GM12801 (cell line): ENCODE results near the gene MATN3.

Experiments
- TF ChIP-seq, protein P1 (sequence below): IDR thresholded peaks from one replicate; pipeline ENCODE4 v1.5.1; 2011; ENCODE audit warnings: control low read depth; ENCODE audit not compliant: insufficient read length; ENCODE audit errors: extremely low read depth

Gene MATN3

GRCh38 chr2:20048488-20049448, 36.3 kb upstream of the MATN3 start:
- TF ChIP-seq, protein P1, sequence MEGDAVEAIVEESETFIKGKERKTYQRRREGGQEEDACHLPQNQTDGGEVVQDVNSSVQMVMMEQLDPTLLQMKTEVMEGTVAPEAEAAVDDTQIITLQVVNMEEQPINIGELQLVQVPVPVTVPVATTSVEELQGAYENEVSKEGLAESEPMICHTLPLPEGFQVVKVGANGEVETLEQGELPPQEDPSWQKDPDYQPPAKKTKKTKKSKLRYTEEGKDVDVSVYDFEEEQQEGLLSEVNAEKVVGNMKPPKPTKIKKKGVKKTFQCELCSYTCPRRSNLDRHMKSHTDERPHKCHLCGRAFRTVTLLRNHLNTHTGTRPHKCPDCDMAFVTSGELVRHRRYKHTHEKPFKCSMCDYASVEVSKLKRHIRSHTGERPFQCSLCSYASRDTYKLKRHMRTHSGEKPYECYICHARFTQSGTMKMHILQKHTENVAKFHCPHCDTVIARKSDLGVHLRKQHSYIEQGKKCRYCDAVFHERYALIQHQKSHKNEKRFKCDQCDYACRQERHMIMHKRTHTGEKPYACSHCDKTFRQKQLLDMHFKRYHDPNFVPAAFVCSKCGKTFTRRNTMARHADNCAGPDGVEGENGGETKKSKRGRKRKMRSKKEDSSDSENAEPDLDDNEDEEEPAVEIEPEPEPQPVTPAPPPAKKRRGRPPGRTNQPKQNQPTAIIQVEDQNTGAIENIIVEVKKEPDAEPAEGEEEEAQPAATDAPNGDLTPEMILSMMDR = no peak

- TF ChIP-seq, protein P1 = no peak
Observed at GRCh38 chr2:20044778-20045177, 32.3 kb upstream of the MATN3 start.

DNA sequence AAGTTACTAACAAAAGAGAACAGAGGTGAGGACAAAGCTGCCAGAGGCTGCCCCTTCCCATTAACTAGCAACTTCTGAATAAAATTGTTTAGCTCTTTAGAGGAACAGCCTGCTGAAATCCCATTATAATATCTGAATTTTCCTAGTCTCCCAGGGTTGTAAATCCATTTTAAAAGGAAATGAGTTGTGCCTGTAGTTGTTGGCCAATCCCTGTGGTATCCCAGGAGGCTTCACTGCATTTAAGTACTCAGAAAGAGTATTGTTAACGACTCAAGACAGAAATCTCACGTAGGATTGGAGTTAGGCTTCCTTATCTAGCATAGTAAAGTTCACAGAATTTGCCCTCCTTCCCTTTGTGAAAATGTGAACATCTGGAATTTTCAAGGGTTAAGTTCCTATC, 30.1 kb upstream of the MATN3 start:
- TF ChIP-seq, protein P1 = no peak

DNA sequence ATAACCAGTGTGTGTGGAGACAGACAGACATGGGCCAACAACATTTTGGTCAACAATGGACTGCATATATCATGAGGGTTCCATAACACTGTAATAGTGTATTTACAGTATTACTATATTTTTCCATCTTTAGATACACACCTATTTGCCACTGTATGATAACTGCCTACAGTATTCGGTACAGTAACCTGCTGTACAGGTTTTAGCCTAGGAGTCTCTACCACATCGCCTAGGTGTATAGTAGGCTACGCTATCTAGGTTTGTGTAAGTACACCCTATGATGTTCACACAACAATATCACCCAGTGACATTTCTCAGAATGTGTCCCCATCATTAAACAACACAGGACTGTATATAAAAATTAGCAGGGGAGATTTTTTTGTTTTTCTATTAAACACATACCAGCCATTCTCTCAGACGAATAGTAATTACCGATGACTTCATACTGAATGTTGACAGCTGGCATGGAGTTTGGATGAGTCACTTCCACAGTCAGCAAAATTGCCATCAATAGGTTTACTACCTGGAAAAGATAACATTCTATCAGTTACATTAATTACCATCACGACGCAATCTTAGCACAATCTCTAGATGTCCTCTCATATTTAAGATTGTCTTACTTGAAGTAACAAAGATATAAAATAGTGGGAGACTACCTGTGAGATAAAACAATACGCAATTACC, 28.2 kb upstream of the MATN3 start:
- TF ChIP-seq, protein P1 = no peak

GRCh38 chr2:20037660-20038059, 25.2 kb upstream of the MATN3 start:
- TF ChIP-seq, protein P1 = no peak

DNA sequence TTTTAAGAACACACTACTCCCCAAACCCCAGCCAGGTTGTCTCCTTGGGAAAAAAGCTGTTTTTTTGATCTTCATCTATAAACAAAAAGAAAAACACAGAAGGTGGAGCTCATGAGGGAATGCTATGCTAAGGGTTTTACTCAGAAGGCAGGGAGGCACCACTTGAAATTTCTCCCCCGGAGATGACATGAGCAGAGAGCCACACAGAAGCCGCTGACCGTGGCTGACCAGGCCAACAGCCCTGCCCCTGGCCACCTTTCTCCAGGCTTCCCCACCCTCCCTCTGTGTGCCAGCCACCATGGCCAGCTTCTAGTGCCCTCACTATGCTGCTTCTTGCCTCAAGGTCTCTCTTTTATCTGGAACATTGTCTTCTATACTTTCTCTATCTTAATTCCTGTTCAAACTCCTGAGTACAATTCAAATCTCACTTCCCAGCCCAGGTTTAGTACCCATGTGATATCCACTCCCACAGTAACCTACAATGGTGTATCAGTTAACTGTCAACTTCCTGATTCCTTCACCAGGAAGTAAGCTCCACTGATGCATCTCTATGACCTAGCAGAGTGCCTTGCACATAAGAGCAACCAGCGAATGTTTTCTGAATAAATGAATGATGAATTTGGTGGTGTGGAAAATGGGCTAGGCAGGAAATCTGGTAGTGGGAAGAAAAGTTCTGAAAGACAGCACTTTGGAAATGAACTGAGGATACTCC, 23.6 kb upstream of the MATN3 start:
- TF ChIP-seq, protein P1 = no peak

GRCh38 chr2:20034821-20035220, 22.4 kb upstream of the MATN3 start:
- TF ChIP-seq, protein P1 = no peak
